ENCODE data around the gene PLEKHG7. TPM values are rescaled to one million over a fixed set of nuclear protein-coding genes. Genes with fewer than 3 reads are reported as not detected.

PLEKHG7 gene
- total and polyA plus RNA-seq, 2 experiments from 2014 or later = not detected

DNA sequence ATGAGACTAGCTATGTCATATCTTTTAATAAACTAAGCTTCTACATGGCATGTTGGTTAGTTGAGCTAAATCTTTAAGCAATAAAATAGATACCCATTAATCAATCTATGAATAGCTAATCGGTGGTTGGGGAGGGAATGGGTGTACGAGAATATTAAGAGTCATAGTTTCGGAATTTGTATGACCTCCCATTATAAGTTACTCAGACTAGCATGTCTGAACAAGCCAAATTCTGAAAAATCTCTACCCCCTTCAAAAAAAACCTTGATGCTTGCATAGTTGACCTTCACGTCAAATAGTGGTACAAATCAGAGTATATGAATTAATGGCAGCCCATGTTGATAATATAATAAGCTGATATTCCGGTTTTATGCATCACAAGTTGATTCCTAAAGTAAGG is 60.0 kb downstream of the PLEKHG7 start:
- H3K4me1 ChIP-seq (ENCODE audit: insufficient read depth) = peaks cover 13% of the 10 kb centered on the region
- peaks cover 13% of the 10 kb centered on the region for H3K4me1 Mint-ChIP-seq
- no peak overlapping the region for H2AFZ ChIP-seq
- ATAC-seq (no peak), DNase-seq (ENCODE audit: low spot score) (no peak)
- TF ChIP-seq JUNB (IDR thresholded peaks at IDR 0.05; ENCODE audit: unreplicated experiment) (no peak), CREB1 (CRISPR knock-in tag; IDR thresholded peaks at IDR 0.05; ENCODE audit: low read depth) (no peak), ZNF331 (CRISPR knock-in tag; IDR thresholded peaks at IDR 0.05; ENCODE audit: low read depth) (no peak), EZH2phosphoT487 (IDR thresholded peaks at IDR 0.05; ENCODE audit: unreplicated experiment) (no peak), NANOG (IDR thresholded peaks at IDR 0.05; ENCODE audit: borderline replicate concordance) (no peak), STAT1 (IDR thresholded peaks at IDR 0.05; ENCODE audit: unreplicated experiment) (no peak), POLR2AphosphoS5 (IDR thresholded peaks at IDR 0.05; ENCODE audit: low read depth) (no peak), ZNF114 (CRISPR knock-in tag; IDR thresholded peaks at IDR 0.05) (no peak), EZH2 (IDR thresholded peaks at IDR 0.05; ENCODE audit: low read depth, unreplicated experiment) (no peak)
- TF ChIP-seq, protein P1, sequence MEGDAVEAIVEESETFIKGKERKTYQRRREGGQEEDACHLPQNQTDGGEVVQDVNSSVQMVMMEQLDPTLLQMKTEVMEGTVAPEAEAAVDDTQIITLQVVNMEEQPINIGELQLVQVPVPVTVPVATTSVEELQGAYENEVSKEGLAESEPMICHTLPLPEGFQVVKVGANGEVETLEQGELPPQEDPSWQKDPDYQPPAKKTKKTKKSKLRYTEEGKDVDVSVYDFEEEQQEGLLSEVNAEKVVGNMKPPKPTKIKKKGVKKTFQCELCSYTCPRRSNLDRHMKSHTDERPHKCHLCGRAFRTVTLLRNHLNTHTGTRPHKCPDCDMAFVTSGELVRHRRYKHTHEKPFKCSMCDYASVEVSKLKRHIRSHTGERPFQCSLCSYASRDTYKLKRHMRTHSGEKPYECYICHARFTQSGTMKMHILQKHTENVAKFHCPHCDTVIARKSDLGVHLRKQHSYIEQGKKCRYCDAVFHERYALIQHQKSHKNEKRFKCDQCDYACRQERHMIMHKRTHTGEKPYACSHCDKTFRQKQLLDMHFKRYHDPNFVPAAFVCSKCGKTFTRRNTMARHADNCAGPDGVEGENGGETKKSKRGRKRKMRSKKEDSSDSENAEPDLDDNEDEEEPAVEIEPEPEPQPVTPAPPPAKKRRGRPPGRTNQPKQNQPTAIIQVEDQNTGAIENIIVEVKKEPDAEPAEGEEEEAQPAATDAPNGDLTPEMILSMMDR (conservative IDR thresholded peaks at IDR 0.05; ENCODE audit: low read depth in 2 of 2) = no peak
- TF ChIP-seq, protein P2, sequence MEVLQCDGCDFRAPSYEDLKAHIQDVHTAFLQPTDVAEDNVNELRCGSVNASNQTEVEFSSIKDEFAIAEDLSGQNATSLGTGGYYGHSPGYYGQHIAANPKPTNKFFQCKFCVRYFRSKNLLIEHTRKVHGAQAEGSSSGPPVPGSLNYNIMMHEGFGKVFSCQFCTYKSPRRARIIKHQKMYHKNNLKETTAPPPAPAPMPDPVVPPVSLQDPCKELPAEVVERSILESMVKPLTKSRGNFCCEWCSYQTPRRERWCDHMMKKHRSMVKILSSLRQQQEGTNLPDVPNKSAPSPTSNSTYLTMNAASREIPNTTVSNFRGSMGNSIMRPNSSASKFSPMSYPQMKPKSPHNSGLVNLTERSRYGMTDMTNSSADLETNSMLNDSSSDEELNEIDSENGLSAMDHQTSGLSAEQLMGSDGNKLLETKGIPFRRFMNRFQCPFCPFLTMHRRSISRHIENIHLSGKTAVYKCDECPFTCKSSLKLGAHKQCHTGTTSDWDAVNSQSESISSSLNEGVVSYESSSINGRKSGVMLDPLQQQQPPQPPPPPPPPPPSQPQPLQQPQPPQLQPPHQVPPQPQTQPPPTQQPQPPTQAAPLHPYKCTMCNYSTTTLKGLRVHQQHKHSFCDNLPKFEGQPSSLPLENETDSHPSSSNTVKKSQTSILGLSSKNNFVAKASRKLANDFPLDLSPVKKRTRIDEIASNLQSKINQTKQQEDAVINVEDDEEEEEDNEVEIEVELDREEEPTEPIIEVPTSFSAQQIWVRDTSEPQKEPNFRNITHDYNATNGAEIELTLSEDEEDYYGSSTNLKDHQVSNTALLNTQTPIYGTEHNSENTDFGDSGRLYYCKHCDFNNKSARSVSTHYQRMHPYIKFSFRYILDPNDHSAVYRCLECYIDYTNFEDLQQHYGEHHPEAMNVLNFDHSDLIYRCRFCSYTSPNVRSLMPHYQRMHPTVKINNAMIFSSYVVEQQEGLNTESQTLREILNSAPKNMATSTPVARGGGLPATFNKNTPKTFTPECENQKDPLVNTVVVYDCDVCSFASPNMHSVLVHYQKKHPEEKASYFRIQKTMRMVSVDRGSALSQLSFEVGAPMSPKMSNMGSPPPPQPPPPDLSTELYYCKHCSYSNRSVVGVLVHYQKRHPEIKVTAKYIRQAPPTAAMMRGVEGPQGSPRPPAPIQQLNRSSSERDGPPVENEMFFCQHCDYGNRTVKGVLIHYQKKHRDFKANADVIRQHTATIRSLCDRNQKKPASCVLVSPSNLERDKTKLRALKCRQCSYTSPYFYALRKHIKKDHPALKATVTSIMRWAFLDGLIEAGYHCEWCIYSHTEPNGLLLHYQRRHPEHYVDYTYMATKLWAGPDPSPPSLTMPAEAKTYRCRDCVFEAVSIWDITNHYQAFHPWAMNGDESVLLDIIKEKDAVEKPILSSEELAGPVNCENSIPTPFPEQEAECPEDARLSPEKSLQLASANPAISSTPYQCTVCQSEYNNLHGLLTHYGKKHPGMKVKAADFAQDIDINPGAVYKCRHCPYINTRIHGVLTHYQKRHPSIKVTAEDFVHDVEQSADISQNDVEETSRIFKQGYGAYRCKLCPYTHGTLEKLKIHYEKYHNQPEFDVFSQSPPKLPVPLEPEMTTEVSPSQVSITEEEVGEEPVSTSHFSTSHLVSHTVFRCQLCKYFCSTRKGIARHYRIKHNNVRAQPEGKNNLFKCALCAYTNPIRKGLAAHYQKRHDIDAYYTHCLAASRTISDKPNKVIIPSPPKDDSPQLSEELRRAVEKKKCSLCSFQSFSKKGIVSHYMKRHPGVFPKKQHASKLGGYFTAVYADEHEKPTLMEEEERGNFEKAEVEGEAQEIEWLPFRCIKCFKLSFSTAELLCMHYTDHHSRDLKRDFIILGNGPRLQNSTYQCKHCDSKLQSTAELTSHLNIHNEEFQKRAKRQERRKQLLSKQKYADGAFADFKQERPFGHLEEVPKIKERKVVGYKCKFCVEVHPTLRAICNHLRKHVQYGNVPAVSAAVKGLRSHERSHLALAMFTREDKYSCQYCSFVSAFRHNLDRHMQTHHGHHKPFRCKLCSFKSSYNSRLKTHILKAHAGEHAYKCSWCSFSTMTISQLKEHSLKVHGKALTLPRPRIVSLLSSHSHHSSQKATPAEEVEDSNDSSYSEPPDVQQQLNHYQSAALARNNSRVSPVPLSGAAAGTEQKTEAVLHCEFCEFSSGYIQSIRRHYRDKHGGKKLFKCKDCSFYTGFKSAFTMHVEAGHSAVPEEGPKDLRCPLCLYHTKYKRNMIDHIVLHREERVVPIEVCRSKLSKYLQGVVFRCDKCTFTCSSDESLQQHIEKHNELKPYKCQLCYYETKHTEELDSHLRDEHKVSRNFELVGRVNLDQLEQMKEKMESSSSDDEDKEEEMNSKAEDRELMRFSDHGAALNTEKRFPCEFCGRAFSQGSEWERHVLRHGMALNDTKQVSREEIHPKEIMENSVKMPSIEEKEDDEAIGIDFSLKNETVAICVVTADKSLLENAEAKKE (CRISPR knock-in tag; IDR thresholded peaks at IDR 0.05) = no peak
- TF ChIP-seq, protein P3, sequence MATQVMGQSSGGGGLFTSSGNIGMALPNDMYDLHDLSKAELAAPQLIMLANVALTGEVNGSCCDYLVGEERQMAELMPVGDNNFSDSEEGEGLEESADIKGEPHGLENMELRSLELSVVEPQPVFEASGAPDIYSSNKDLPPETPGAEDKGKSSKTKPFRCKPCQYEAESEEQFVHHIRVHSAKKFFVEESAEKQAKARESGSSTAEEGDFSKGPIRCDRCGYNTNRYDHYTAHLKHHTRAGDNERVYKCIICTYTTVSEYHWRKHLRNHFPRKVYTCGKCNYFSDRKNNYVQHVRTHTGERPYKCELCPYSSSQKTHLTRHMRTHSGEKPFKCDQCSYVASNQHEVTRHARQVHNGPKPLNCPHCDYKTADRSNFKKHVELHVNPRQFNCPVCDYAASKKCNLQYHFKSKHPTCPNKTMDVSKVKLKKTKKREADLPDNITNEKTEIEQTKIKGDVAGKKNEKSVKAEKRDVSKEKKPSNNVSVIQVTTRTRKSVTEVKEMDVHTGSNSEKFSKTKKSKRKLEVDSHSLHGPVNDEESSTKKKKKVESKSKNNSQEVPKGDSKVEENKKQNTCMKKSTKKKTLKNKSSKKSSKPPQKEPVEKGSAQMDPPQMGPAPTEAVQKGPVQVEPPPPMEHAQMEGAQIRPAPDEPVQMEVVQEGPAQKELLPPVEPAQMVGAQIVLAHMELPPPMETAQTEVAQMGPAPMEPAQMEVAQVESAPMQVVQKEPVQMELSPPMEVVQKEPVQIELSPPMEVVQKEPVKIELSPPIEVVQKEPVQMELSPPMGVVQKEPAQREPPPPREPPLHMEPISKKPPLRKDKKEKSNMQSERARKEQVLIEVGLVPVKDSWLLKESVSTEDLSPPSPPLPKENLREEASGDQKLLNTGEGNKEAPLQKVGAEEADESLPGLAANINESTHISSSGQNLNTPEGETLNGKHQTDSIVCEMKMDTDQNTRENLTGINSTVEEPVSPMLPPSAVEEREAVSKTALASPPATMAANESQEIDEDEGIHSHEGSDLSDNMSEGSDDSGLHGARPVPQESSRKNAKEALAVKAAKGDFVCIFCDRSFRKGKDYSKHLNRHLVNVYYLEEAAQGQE (IDR thresholded peaks at IDR 0.05; ENCODE audit: unreplicated experiment) = no peak
- TF ChIP-seq, protein P4, sequence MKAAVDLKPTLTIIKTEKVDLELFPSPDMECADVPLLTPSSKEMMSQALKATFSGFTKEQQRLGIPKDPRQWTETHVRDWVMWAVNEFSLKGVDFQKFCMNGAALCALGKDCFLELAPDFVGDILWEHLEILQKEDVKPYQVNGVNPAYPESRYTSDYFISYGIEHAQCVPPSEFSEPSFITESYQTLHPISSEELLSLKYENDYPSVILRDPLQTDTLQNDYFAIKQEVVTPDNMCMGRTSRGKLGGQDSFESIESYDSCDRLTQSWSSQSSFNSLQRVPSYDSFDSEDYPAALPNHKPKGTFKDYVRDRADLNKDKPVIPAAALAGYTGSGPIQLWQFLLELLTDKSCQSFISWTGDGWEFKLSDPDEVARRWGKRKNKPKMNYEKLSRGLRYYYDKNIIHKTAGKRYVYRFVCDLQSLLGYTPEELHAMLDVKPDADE (IDR thresholded peaks at IDR 0.05) = no peak
- peaks cover 8% of the 10 kb centered on the region; the same call in 1 of the 2 replicates for H3K9me2 ChIP-seq (ENCODE audit: insufficient read depth)
- H3K4me3 Mint-ChIP-seq = no peak overlapping the region
- no peaks in the 10 kb centered on the region for H3F3A ChIP-seq (replicated peaks; ENCODE audit: low read depth)
- H3K4me2 ChIP-seq = no peak overlapping the region
- H3K4me3 ChIP-seq = no peak overlapping the region
- no peak overlapping the region for H3K27ac ChIP-seq (ENCODE audit: low read depth)
- no peaks in the 10 kb centered on the region for H3K36me3 Mint-ChIP-seq (ENCODE audit: low read depth)
- H3K27me3 ChIP-seq (ENCODE audit: insufficient read depth) = no peaks in the 10 kb centered on the region
- no peaks in the 10 kb centered on the region for H3K27me3 Mint-ChIP-seq (ENCODE audit: insufficient read depth, low read depth, poor library complexity)
- H4K20me1 ChIP-seq (replicated peaks; ENCODE audit: insufficient read depth) = no peaks in the 10 kb centered on the region
- no peaks in the 10 kb centered on the region for H3K79me2 ChIP-seq (replicated peaks; ENCODE audit: insufficient read depth)
- no peaks in the 10 kb centered on the region for H3K36me3 ChIP-seq (ENCODE audit: insufficient read depth)
- H3K9me3 Mint-ChIP-seq = no peaks in the 10 kb centered on the region
- H3K27ac Mint-ChIP-seq = no peak overlapping the region
